K562 (cell line): ENCODE measurements around the gene PSMB7. TPM values are rescaled to one million over a fixed set of nuclear protein-coding genes. Genes with fewer than 3 reads are reported as not detected.

Experiments used
- ATAC-seq: fragments of 200-7000 bp; cut with Tn5 transposase; 3 replicates; pipeline ENCODE4 v1.9.1; 2020; ENCODE audit warnings: moderate library complexity
- BruUV-seq: library from RNA; stranded (reverse); fragments of 400-500 nt; replicated peaks from 2 replicates; lab custom pipeline; 2021; lab: Mats Ljungman, UMichigan
- CTCF ChIA-PET: fragments of 300-600 bp; formaldehyde crosslinking; extraction: SDS; loops from one replicate; lab custom pipeline; 2021; ENCODE audit warnings: low intra/inter-chr PET ratio; lab: Yijun Ruan, JAX
- POLR2A ChIA-PET: fragments of 300-600, 350-650 bp; sonication (Branson Sonifier 250); formaldehyde crosslinking; extraction: SDS; loops from one replicate; lab custom pipeline; 2021; ENCODE audit warnings: antibody characterized with exemption, inconsistent platforms; lab: Yijun Ruan, JAX
- DNase-seq, 4 experiments: peaks; one replicate each; pipeline versions ENCODE4 v3.0.0 to v3.0.0-alpha.2; 2011 to 2018; ENCODE audit warnings: low spot score in 3 of 4, mixed read lengths in 3 of 4; ENCODE audit errors: extremely low read depth in 1 of 4
- FAIRE-seq: peaks from 2 replicates; lab custom pipeline; 2011; peaks lifted over from hg19 to GRCh38; lab: Jason Lieb, UNC
- H2AFZ ChIP-seq: 2 replicates; pipeline ENCODE4 v1.6.0; 2011; ENCODE audit warnings: low read depth, low read length, control low read depth, inconsistent platforms
- H3K27ac ChIP-seq: fragments of 200-600 bp; 3 replicates; pipeline ENCODE4 v1.8.0; 2011; ENCODE audit warnings: low read depth, mild to moderate bottlenecking, control low read depth, inconsistent platforms, low read length, moderate library complexity, mixed read lengths; ENCODE audit errors: extremely low read depth
- H3K27me3 ChIP-seq, 2 experiments: fragments of 300-600 bp in 1 of 2; 2 replicates in 1 of 2; 3 replicates in 1 of 2; pipeline versions ENCODE4 v1.6.0 to v1.8.0; 2011; ENCODE audit warnings: inconsistent platforms in 2 of 2, low read length in 2 of 2, mild to moderate bottlenecking in 1 of 2, mixed read lengths in 1 of 2, moderate library complexity in 1 of 2; ENCODE audit not compliant: control insufficient read depth in 2 of 2, insufficient read depth in 2 of 2
- H3K36me3 ChIP-seq: fragments of 300-600 bp; 3 replicates; pipeline ENCODE4 v1.8.0; 2011; ENCODE audit warnings: mild to moderate bottlenecking, low read length, inconsistent platforms; ENCODE audit not compliant: control insufficient read depth, insufficient read depth
- H3K4me1 ChIP-seq, 2 experiments: fragments of 200-600 bp in 1 of 2; replicated peaks in 1 of 2; 2 replicates in 1 of 2; 3 replicates in 1 of 2; pipeline versions ENCODE4 v1.5.1 to v1.8.0; 2011; ENCODE audit warnings: inconsistent platforms in 2 of 2, low read length in 2 of 2, mild to moderate bottlenecking in 1 of 2, mixed read lengths in 1 of 2, moderate library complexity in 1 of 2; ENCODE audit not compliant: control insufficient read depth in 2 of 2, insufficient read depth in 2 of 2
- H3K4me2 ChIP-seq: 2 replicates; pipeline ENCODE4 v1.6.1; 2011; ENCODE audit warnings: low read length, control low read depth, inconsistent platforms, mixed read lengths; ENCODE audit not compliant: insufficient read depth
- H3K4me3 ChIP-seq: fragments of 200-600 bp; sonication (generic), shearing (Covaris generic); 2 replicates; pipeline ENCODE4 v1.5.1; 2016; ENCODE audit warnings: control low read depth, inconsistent platforms
- H3K79me2 ChIP-seq: fragments of 200-600 bp; 3 replicates; pipeline ENCODE4 v1.8.0; 2011; ENCODE audit warnings: low read length, inconsistent platforms; ENCODE audit not compliant: control insufficient read depth, insufficient read depth
- H3K9ac ChIP-seq, 2 experiments: 2 replicates each; pipeline versions ENCODE4 v1.6.0 to v1.6.1; 2011; ENCODE audit warnings: low read depth in 2 of 2, low read length in 2 of 2, control low read depth in 1 of 2, inconsistent platforms in 1 of 2, mild to moderate bottlenecking in 1 of 2, mixed read lengths in 1 of 2; ENCODE audit not compliant: insufficient read depth in 1 of 2
- H3K9me1 ChIP-seq: one replicate; pipeline ENCODE4 v1.6.0; 2011; ENCODE audit warnings: inconsistent platforms, mild to moderate bottlenecking, low read length, moderate library complexity; ENCODE audit not compliant: control insufficient read depth, insufficient read depth
- H3K9me3 ChIP-seq: replicated peaks from 2 replicates; pipeline ENCODE4 v1.5.1; 2011; ENCODE audit warnings: low read depth, low read length, inconsistent platforms; ENCODE audit not compliant: control insufficient read depth, insufficient read depth
- H4K20me1 ChIP-seq: replicated peaks from 2 replicates; pipeline ENCODE4 v1.6.1; 2011; ENCODE audit warnings: low read length, inconsistent platforms, mixed read lengths; ENCODE audit not compliant: control insufficient read depth, insufficient read depth
- CREM ChIP-seq: IDR thresholded peaks from 2 replicates; pipeline ENCODE4 v1.6.1; 2014; ENCODE audit warnings: antibody characterized with exemption, low read depth
- HDAC2 ChIP-seq: fragments of 450-650 bp; IDR thresholded peaks from 2 replicates; pipeline ENCODE4 v1.6.1; 2016; ENCODE audit warnings: mild to moderate bottlenecking
- HNRNPUL1 ChIP-seq: fragments of 200-400 bp; formaldehyde crosslinking; IDR thresholded peaks from 2 replicates; pipeline ENCODE4 v1.6.1; 2017; ENCODE audit warnings: low read length
- NCOA1 ChIP-seq: fragments of 450-650 bp; IDR thresholded peaks from 2 replicates; pipeline ENCODE4 v1.6.1; 2016; ENCODE audit warnings: low read depth
- NCOA6 ChIP-seq: fragments of 450-650 bp; IDR thresholded peaks from 2 replicates; pipeline ENCODE4 v1.6.1; 2017; ENCODE audit warnings: mild to moderate bottlenecking
- PHF20 ChIP-seq: fragments of 450-650 bp; IDR thresholded peaks from 2 replicates; pipeline ENCODE4 v1.6.1; 2018; ENCODE audit not compliant: partially characterized antibody
- SMARCE1 ChIP-seq: fragments of 450-650 bp; IDR thresholded peaks from 2 replicates; pipeline ENCODE4 v1.7.1; 2016; ENCODE audit warnings: mild to moderate bottlenecking
- ZC3H8 ChIP-seq: fragments of 450-650 bp; IDR thresholded peaks from 2 replicates; pipeline ENCODE4 v1.6.1; 2017
- ZNF551 ChIP-seq: fragments of 250-450 bp; sonication (Bioruptor Pico); IDR thresholded peaks from 2 replicates; pipeline ENCODE4 v1.5.0; 2021; ENCODE audit warnings: mild to moderate bottlenecking, moderate library complexity
- ZNF583 ChIP-seq: fragments of 250-450 bp; sonication (Bioruptor Pico); IDR thresholded peaks from 2 replicates; pipeline ENCODE4 v1.4.0; 2020
- WGBS: fragments of 100-300 bp; shearing (Covaris generic); methylation state at CpG from one replicate; pipeline ENCODE4 v1.1.6; 2016; ENCODE audit warnings: low coverage, mixed read lengths; ENCODE audit not compliant: insufficient coverage; ENCODE audit errors: missing lambda C conversion rate; 5-methylcytosine and 5-hydroxymethylcytosine counted together
- in situ Hi-C: fragments of 300-500 bp; cut with MboI; formaldehyde crosslinking; loops from 4 replicates; pipeline ENCODE4 v1.15.0; 2018; ENCODE audit warnings: inconsistent platforms, mixed read lengths
- intact Hi-C: fragments of 100-400 bp; cut with micrococcal nuclease; formaldehyde crosslinking; loops from 2 replicates; pipeline ENCODE4 v1.14.2; 2022
- polyA plus RNA-seq, 8 experiments: library from polyadenylated mRNA; depleted of rRNA in 4 of 8; stranded (reverse) in 5 of 8; unstranded in 3 of 8; fragments of >200 nt; fragmentation: Nextera tagmentation in 2 of 8; fragmentation: Illumina TruSeq in 1 of 8; extraction: Ambion mirVana in 2 of 8; extraction: Trizol in 1 of 8; gene quantifications; 2 replicates each; pipeline versions ENCODE4 v1.2.1 to v1.2.3, GENCODE V29; 2011 to 2014; ENCODE audit warnings: inconsistent platforms in 1 of 8, missing spikeins in 1 of 8
- total RNA-seq, 7 experiments: library from RNA; depleted of rRNA in 6 of 7; stranded (reverse); fragments of >200 nt in 6 of 7; fragmentation: Illumina TruSeq in 2 of 7; extraction: Trizol in 2 of 7; gene quantifications; 2 replicates each; pipeline versions ENCODE4 v1.2.1 to v1.2.3, GENCODE V29; 2011 to 2021; ENCODE audit warnings: low replicate concordance in 1 of 7
- TF ChIP-seq, protein P1 (sequence below), 2 experiments: fragments of 450-650 bp in 1 of 2; sonication (generic) in 1 of 2; formaldehyde crosslinking; conservative IDR thresholded peaks; 2 replicates each; pipeline versions ENCODE4 v1.4.0 to v1.8.1; 2020 to 2022; ENCODE audit warnings: mild to moderate bottlenecking in 1 of 2, missing genetic modification reagents in 1 of 2

Gene PSMB7
- total and polyA plus RNA-seq, 9 of the 15 experiments (the other 6 are each of a cell fraction or from before 2014, with no cell fraction given) = 321 to 978 (median 407) TPM

DNA sequence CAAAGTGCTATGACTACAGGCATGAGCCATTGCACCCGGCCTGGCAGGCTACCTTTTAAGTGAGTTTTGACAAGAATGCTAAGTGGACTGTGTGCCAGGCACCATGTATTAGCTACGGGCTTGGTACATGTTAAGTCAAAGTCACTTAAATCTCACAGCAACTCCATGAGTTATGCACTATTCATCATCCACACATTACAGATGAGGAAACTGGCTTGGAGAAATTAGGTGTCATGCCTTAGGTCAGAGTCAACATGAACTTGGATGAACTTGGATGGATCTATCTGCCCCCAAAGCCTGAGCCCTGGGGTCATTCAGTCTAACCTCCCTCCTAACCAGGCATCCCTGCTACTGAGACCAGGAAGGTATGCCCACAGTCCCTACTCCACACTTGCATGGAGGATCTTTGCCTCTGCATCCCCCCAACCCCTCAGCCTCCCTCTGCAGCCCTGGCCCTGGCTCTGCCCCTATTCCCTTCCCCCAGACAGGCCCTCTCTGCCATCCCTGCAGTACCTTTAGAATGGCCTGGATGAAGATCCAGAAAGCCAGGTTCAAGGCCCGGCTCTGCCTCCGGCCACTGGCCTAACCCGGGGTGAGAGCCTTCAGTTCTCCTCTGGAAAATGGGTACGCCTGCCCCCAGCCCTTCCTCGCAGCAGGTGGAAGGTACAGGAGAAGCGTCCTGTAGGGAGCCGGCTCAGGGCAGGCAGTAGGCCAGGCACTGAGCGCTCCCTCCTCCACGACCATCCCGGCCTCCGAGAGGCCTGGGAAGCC is 34.3 kb upstream of the PSMB7 start:
- no peaks in the 10 kb centered on the region for H3K79me2 ChIP-seq
- H4K20me1 ChIP-seq = peaks cover 23% of the 10 kb centered on the region
- in situ Hi-C loops = no loop called here
- FAIRE-seq (peak; percentile 26), DNase-seq (no peak), ATAC-seq (no peak; the same call in 2 of the 3 replicates)
- TF ChIP-seq SMARCE1 (no peak), NCOA6 (no peak), CREM (no peak), HDAC2 (no peak), PHF20 (no peak), HNRNPUL1 (no peak), ZNF583 (CRISPR knock-in tag) (no peak), NCOA1 (no peak), ZC3H8 (no peak), ZNF551 (CRISPR knock-in tag) (no peak)
- TF ChIP-seq, protein P1, sequence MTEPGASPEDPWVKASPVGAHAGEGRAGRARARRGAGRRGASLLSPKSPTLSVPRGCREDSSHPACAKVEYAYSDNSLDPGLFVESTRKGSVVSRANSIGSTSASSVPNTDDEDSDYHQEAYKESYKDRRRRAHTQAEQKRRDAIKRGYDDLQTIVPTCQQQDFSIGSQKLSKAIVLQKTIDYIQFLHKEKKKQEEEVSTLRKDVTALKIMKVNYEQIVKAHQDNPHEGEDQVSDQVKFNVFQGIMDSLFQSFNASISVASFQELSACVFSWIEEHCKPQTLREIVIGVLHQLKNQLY (CRISPR knock-in tag; conservative IDR thresholded peaks at IDR 0.05) = no peak
- no peaks in the 10 kb centered on the region for H3K9me3 ChIP-seq
- no peak overlapping the region for H3K27ac ChIP-seq
- H3K36me3 ChIP-seq = no peaks in the 10 kb centered on the region
- ChIA-PET CTCF (interaction anchor here (0.6 kb wide), 1 partner anchor 126 kb away, joined by 3 read pairs; no protein-coding TSS in a partner anchor), POLR2A (interaction anchor here (0.6 to 1.4 kb wide), 2 partner anchors 8 to 15 kb away, joined by 3 to 4 read pairs; no protein-coding TSS in a partner anchor)
- no peaks in the 10 kb centered on the region for H3K9me1 ChIP-seq
- H2AFZ ChIP-seq = no peak overlapping the region
- no peak overlapping the region for H3K9ac ChIP-seq
- H3K4me2 ChIP-seq = no peak overlapping the region
- H3K27me3 ChIP-seq = peaks cover 5 to 24% of the 10 kb centered on the region in 2 experiments; a peak in 3 of 5 replicates
- peaks cover 8 to 34% of the 10 kb centered on the region in 2 experiments for H3K4me1 ChIP-seq
- 30% methylated on average over 10 of the region's 13 CpGs for WGBS
- no TSS peak for BruUV-seq
- intact Hi-C loops = no loop called here
- H3K4me3 ChIP-seq = no peak overlapping the region
